ENCODE measurements around the gene CTXND2. TPM values are rescaled to one million over a fixed set of nuclear protein-coding genes. Genes with fewer than 3 reads are reported as not detected.

The CTXND2 gene
- not detected in 2 replicates for total RNA-seq

DNA sequence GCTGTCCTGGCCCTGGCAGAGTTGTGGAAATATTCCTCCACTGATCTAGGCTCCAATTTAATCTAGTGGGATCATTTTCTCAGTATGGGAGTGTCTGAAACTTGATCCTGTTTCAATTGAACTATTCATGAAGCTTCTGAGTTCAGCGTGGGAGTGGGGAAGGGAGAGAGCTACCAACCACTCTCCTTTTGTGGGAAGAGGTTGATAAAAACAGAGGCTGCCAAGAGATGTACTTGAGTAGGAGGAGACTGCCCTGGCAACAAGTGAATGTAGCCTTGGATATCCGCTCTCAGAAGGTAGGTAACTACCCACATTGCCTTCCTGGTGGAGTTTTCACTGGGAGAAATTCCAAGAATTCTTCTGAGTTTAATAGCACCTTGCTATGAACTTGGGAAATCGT is at the start of gene CTXND2:
CTXND2 (plus strand) TSS at position 119 of the 400 bp plus-strand sequence. CDS start 25,179 bp downstream, outside the sequence.

DNA sequence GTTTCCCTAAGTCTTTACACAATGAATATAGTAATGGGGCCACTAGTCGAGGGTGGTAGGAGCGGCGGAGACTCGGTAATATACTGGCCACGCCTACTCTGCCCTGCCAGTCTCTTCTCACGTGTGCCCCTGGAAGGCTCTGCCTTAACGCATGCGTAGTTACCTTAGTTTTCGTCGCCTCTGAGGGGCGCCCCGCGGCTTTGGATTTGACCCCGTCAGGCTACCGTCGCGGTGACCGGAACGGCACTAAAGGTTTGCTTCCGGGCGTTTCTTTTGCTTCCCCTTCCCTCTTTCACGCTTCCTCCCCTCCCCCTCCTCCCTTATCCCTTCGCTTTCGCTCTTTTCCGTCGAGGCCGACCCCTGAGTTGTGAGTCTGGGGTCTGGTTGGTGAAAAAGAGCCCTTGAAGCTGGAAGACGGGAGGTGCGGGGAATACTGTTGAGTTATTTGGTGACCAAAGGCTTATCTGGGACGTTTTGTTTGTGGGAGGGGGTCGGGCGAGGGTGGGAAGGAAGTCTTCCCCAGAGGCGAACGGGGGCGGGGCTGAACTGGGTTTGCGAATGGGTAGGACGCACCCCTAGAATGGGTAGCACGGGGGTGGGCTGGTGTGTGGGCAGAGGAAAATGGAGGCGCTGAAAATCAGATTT is 39.3 kb downstream of the CTXND2 start, which contains the start of gene SETDB1:
SETDB1 (plus strand) TSS at position 267 of the 645 bp plus-strand sequence. CDS start 1,352 bp downstream, outside the sequence.

Other genes starting within 250 kb of the CTXND2 start
- 11.6 and 12.7 TPM in 2 replicates for gene GOLPH3L, start 190.0 kb upstream of the CTXND2 start, total RNA-seq
- gene HORMAD1, start 166.2 kb upstream of the CTXND2 start, total RNA-seq = 0.19 and 0.28 TPM in 2 replicates
- 3.3 and 12.4 TPM in 2 replicates for gene CTSS, start 121.4 kb upstream of the CTXND2 start, total RNA-seq
- gene CTSK, start 78.9 kb upstream of the CTXND2 start, total RNA-seq = 5.4 and 24.2 TPM in 2 replicates
- gene ARNT, start 10.5 kb upstream of the CTXND2 start, total RNA-seq = 28.2 and 37.5 TPM in 2 replicates
- gene SETDB1, start 39.2 kb downstream of the CTXND2 start, total RNA-seq = 21.9 and 26.8 TPM in 2 replicates
- gene CERS2, start 87.7 kb downstream of the CTXND2 start, total RNA-seq = 108 and 150 TPM in 2 replicates
- not detected in 2 replicates for gene ANXA9, start 95.2 kb downstream of the CTXND2 start, total RNA-seq
- 6.5 and 8.5 TPM in 2 replicates for gene MINDY1, start 119.8 kb downstream of the CTXND2 start, total RNA-seq
- gene PRUNE1, start 121.3 kb downstream of the CTXND2 start, total RNA-seq = 5.9 and 10.7 TPM in 2 replicates
- 0.28 and 0.38 TPM in 2 replicates for gene BNIPL, start 149.4 kb downstream of the CTXND2 start, total RNA-seq
- gene C1orf56, start 160.6 kb downstream of the CTXND2 start, total RNA-seq = 1.5 and 1.7 TPM in 2 replicates
- gene CDC42SE1, start 172.5 kb downstream of the CTXND2 start, total RNA-seq = 46.2 and 69.2 TPM in 2 replicates
- 5.9 and 6.3 TPM in 2 replicates for gene MLLT11, start 173.3 kb downstream of the CTXND2 start, total RNA-seq
- 21.3 and 21.7 TPM in 2 replicates for gene GABPB2, start 183.6 kb downstream of the CTXND2 start, total RNA-seq

Data from regular cardiac myocyte (primary cell).